HEK293 (cell line): ENCODE measurements around the gene PBX3.

Experiments
- CTCF ChIA-PET: fragments of 350-600 bp; formaldehyde crosslinking; extraction: SDS; loops from one replicate; lab custom pipeline; 2021; ENCODE audit warnings: antibody characterized with exemption; lab: Yijun Ruan, JAX
- POLR2A ChIA-PET: fragments of 300-600 bp; formaldehyde crosslinking; extraction: SDS; loops from one replicate; lab custom pipeline; 2020; ENCODE audit warnings: antibody characterized with exemption, inconsistent platforms; lab: Yijun Ruan, JAX
- H3K27ac ChIP-seq: fragments of 200-500 bp; sonication (Bioruptor generic); 2 replicates; pipeline ENCODE4 v1.5.1; 2014; ENCODE audit warnings: low read depth, low read length, control low read depth, inconsistent platforms; ENCODE audit errors: extremely low read depth
- H3K36me3 ChIP-seq, 2 experiments: fragments of 200-500 bp in 1 of 2; sonication (Bioruptor generic) in 1 of 2; 1 replicate in 1 of 2; 2 replicates in 1 of 2; pipeline ENCODE4 v1.5.1; 2014 to 2017; ENCODE audit warnings: inconsistent platforms in 2 of 2, low read length in 2 of 2; ENCODE audit not compliant: control insufficient read depth in 2 of 2, insufficient read depth in 1 of 2
- H3K4me1 ChIP-seq: fragments of 200-500 bp; sonication (Bioruptor generic); 2 replicates; pipeline ENCODE4 v1.5.1; 2014; ENCODE audit warnings: mild to moderate bottlenecking, low read length, inconsistent platforms; ENCODE audit not compliant: control insufficient read depth, insufficient read depth
- H3K4me3 ChIP-seq: 2 replicates; pipeline ENCODE4 v1.5.1; 2011; ENCODE audit warnings: low read depth, mild to moderate bottlenecking, control low read depth, low read length, moderate library complexity
- H3K9me3 ChIP-seq: fragments of 200-500 bp; sonication (Bioruptor generic); 2 replicates; pipeline ENCODE4 v1.5.1; 2014; ENCODE audit warnings: low read depth, low read length, inconsistent platforms; ENCODE audit not compliant: control insufficient read depth, insufficient read depth
- ELK4 ChIP-seq: IDR thresholded peaks from 2 replicates; pipeline ENCODE4 v1.6.1; 2011; ENCODE audit warnings: mild to moderate bottlenecking, low read depth, low read length, borderline replicate concordance
- HOXA7 ChIP-seq: sonication (generic); formaldehyde crosslinking; IDR thresholded peaks from 2 replicates; pipeline ENCODE4 v1.8.1; 2022; ENCODE audit warnings: missing genetic modification reagents, borderline replicate concordance
- PRDM1 ChIP-seq: fragments of 450-650 bp; formaldehyde crosslinking; IDR thresholded peaks from 2 replicates; pipeline ENCODE4; 2016; ENCODE audit warnings: missing biosample characterization, missing genetic modification characterization
- ZEB2 ChIP-seq: fragments of 450-650 bp; formaldehyde crosslinking; IDR thresholded peaks from 2 replicates; pipeline ENCODE4 v1.5.1; 2016; ENCODE audit warnings: missing biosample characterization, missing genetic modification characterization
- ZNF138 ChIP-seq: fragments of 450-650 bp; formaldehyde crosslinking; IDR thresholded peaks from 2 replicates; pipeline ENCODE4 v1.5.1; 2016; ENCODE audit warnings: missing biosample characterization, missing genetic modification characterization, borderline replicate concordance
- ZNF148 ChIP-seq: fragments of 450-650 bp; formaldehyde crosslinking; IDR thresholded peaks from 2 replicates; pipeline ENCODE4 v1.5.0; 2017; ENCODE audit warnings: missing biosample characterization, missing genetic modification characterization, borderline replicate concordance
- ZNF16 ChIP-seq: fragments of 450-650 bp; formaldehyde crosslinking; IDR thresholded peaks from 2 replicates; pipeline ENCODE4 v1.5.1; 2016; ENCODE audit warnings: low read depth, missing biosample characterization, missing genetic modification characterization
- ZNF221 ChIP-seq: fragments of 450-650 bp; formaldehyde crosslinking; IDR thresholded peaks from 2 replicates; pipeline ENCODE4 v1.5.1; 2017; ENCODE audit warnings: missing biosample characterization, missing genetic modification characterization, borderline replicate concordance
- ZNF248 ChIP-seq: fragments of 450-650 bp; formaldehyde crosslinking; IDR thresholded peaks from 2 replicates; pipeline ENCODE4 v1.5.1; 2017; ENCODE audit warnings: missing biosample characterization, missing genetic modification characterization
- ZNF335 ChIP-seq: fragments of 450-650 bp; formaldehyde crosslinking; conservative IDR thresholded peaks from 2 replicates; pipeline ENCODE4 v1.5.1; 2016; ENCODE audit warnings: missing biosample characterization, missing genetic modification characterization
- ZNF350 ChIP-seq: fragments of 450-650 bp; formaldehyde crosslinking; IDR thresholded peaks from 2 replicates; pipeline ENCODE4 v1.5.0; 2017; ENCODE audit warnings: missing biosample characterization, mild to moderate bottlenecking, missing genetic modification characterization
- ZNF423 ChIP-seq: fragments of 450-650 bp; formaldehyde crosslinking; IDR thresholded peaks from 2 replicates; pipeline ENCODE4 v1.5.1; 2016; ENCODE audit warnings: missing biosample characterization, missing genetic modification characterization
- ZNF544 ChIP-seq: fragments of 450-650 bp; formaldehyde crosslinking; IDR thresholded peaks from 2 replicates; pipeline ENCODE4 v1.5.0; 2017; ENCODE audit warnings: missing biosample characterization, missing genetic modification characterization
- ZNF664 ChIP-seq: fragments of 450-650 bp; formaldehyde crosslinking; IDR thresholded peaks from 2 replicates; pipeline ENCODE4 v1.5.1; 2016; ENCODE audit warnings: missing biosample characterization, missing genetic modification characterization
- ZNF776 ChIP-seq: fragments of 450-650 bp; formaldehyde crosslinking; IDR thresholded peaks from 2 replicates; pipeline ENCODE4 v1.5.0; 2017; ENCODE audit warnings: missing biosample characterization, missing genetic modification characterization, borderline replicate concordance

The PBX3 gene

GRCh38 chr9:125950880-125951471, 203.8 kb downstream of the PBX3 start:
- no peak overlapping the region for H3K27ac ChIP-seq
- H3K9me3 ChIP-seq, result no peaks in the 10 kb centered on the region
- ChIA-PET CTCF (no interaction called here), POLR2A (no interaction called here)
- no peak overlapping the region for H3K4me3 ChIP-seq
- H3K36me3 ChIP-seq, result no peaks in the 10 kb centered on the region
- TF ChIP-seq ZNF221 (tag by site-specific recombination) (no peak), ZNF664 (tag by site-specific recombination) (peak; percentile 96)
- 0 out of 2 replicates have a peak, but pooled peaks cover 3% of the 10 kb centered on the region for H3K4me1 ChIP-seq

DNA sequence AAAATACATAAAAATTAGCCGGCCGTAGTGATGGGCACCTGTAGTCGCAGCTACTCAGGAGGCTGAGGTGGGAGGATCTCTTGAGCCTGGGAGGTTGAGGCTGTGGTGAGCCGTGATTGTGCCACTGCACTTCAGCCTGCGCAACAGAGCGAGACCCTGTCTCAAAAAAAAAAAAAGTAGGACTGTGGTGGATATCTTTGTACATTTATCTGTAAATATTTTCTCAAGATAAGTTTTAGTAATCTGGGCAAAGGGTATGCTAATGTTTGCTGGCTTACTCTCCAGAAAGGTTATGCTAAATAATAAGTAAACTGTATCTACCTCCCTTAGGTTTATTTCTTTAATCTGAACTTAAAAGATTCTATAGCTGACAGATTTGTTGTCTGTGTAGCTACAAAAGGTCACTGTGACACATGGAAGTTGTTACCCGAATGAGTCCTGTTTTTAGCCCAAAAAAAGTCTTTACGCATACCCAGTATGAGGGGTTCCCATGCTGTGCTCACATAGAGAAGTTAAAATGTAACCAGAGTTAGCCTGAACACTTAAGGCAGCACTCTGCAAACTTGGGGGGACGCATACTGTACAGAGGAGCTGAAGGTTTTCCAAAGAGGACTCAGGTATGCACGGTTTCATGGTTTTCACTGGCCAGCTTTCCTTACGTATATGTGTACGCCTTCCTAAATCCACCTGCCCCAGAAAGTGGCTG, 206.3 kb downstream of the PBX3 start:
- Histone ChIP-seq H3K9me3 (no peaks in the 10 kb centered on the region), H3K4me1 (0 out of 2 replicates have a peak, but pooled peaks cover 3% of the 10 kb centered on the region), H3K36me3 (no peaks in the 10 kb centered on the region), H3K4me3 (no peak overlapping the region), H3K27ac (no peak overlapping the region)
- CTCF ChIA-PET, result interaction anchor here (0.7 to 1.0 kb wide), 2 partner anchors 56 to 128 kb away, joined by 3 to 4 read pairs; no protein-coding TSS in a partner anchor
- POLR2A ChIA-PET, result no interaction called here
- TF ChIP-seq ZNF776 (tag by site-specific recombination), result no peak
- TF ChIP-seq ZNF16, result no peak
- TF ChIP-seq ZNF335 (tag by site-specific recombination), result no peak
- TF ChIP-seq ZNF138 (tag by site-specific recombination), result no peak
- no peak for TF ChIP-seq ZNF423 (tag by site-specific recombination)
- no peak for TF ChIP-seq ZNF350 (tag by site-specific recombination)

DNA sequence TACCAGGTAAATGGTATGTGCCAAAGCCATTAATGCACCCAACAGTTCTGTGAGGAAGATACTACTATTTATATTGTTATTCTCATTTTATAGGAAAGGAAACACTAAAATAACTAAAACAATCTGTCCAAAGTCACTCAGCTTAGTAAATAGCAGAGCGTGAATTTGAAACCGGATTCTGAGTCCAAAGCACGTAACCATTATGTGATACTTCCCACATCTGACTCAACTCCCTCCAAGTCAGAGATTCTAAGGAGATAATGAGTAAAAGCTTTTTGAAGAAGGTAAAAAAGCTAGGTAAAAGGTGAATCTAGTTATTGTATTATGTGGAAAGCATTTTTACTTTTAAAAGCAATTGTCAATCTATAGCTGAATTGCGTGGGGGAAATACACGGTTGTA, 208.9 kb downstream of the PBX3 start:
- Histone ChIP-seq H3K9me3 (no peaks in the 10 kb centered on the region), H3K36me3 (peaks cover 0 to 4% of the 10 kb centered on the region in 2 experiments; a peak in 1 of 3 replicates), H3K4me3 (no peak overlapping the region), H3K4me1 (0 out of 2 replicates have a peak, but pooled peaks cover 3% of the 10 kb centered on the region), H3K27ac (no peak overlapping the region)
- ChIA-PET CTCF (interaction anchor here (1.4 kb wide), 1 partner anchor 10 kb away, joined by 4 read pairs; no protein-coding TSS in a partner anchor), POLR2A (no interaction called here)
- TF ChIP-seq ZNF248 (tag by site-specific recombination) (no peak), HOXA7 (CRISPR knock-in tag) (no peak), ZNF544 (tag by site-specific recombination) (no peak), ZEB2 (no peak), ZNF148 (no peak), ELK4 (no peak), PRDM1 (tag by site-specific recombination) (no peak)
